ENCODE measurements around the gene LAMA2.

- TF ChIP-seq CTCF (IDR thresholded peaks at IDR 0.05; ENCODE audit: low read length) (no peak), EZH2 (IDR thresholded peaks at IDR 0.05; ENCODE audit: borderline replicate concordance, low read length) (no peak)
Measured at GRCh38 chr6:129188795-129189194, 305.9 kb downstream of the LAMA2 start.
